HCT116 (cell line): ENCODE data around the gene TSPO.

ENCODE experiments used
- CEBPB ChIP-seq: IDR thresholded peaks from 2 replicates; pipeline ENCODE4 v1.6.1; 2012; ENCODE audit warnings: low read depth
- JUND ChIP-seq: IDR thresholded peaks from 2 replicates; pipeline ENCODE4 v1.6.1; 2012
- POLR2A ChIP-seq: IDR thresholded peaks from 2 replicates; pipeline ENCODE4 v1.7.0; 2011; ENCODE audit warnings: borderline replicate concordance; ENCODE audit not compliant: insufficient read depth, insufficient read length; ENCODE audit errors: extremely low read depth
- SRF ChIP-seq: IDR thresholded peaks from 2 replicates; pipeline ENCODE4 v1.6.1; 2012; ENCODE audit warnings: low read depth
- TF ChIP-seq, protein P1 (sequence below), 3 experiments: fragments of 200-600 bp in 1 of 3; sonication (generic) in 1 of 3; IDR thresholded peaks in 2 of 3; conservative IDR thresholded peaks in 1 of 3; 2 replicates each; pipeline ENCODE4 v1.5.1; 2012 to 2017; ENCODE audit warnings: low read depth in 2 of 3, low read length in 2 of 3, antibody characterized with exemption in 1 of 3, borderline replicate concordance in 1 of 3, control low read depth in 1 of 3, mild to moderate bottlenecking in 1 of 3, mixed read lengths in 1 of 3, mixed run types in 1 of 3, moderate library complexity in 1 of 3; ENCODE audit not compliant: insufficient read depth in 1 of 3

DNA sequence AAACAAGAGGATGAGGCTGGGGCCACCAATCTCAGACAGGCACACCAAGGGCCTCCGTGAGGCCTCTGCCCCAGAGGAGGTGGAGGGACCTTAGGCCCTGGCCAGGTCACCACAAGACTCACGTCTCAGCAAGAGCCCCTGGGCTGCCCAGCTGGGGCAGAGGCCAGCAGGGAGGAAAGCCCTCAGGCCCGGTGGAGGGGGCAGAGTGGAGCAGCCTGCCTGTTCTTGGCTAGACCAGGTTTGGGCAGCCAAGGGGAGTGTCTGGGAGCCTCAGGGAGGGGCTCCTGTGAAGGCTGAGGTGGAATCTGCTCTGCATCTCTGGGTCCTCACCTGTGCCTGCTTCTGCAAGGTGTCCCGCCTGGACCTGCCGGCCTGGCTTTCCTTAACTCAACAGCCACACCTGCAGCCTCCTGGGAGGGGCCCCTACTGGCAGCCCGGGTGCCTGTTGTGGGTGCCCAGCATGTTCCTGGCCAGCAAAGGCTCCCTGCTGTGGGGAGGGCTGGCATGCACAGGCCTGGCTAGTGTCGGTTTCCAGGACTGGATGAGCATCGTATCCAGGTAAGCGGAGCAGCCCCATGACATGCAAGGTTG is 23.7 kb downstream of the TSPO start:
- TF ChIP-seq POLR2A, result no peak
- TF ChIP-seq, protein P1, sequence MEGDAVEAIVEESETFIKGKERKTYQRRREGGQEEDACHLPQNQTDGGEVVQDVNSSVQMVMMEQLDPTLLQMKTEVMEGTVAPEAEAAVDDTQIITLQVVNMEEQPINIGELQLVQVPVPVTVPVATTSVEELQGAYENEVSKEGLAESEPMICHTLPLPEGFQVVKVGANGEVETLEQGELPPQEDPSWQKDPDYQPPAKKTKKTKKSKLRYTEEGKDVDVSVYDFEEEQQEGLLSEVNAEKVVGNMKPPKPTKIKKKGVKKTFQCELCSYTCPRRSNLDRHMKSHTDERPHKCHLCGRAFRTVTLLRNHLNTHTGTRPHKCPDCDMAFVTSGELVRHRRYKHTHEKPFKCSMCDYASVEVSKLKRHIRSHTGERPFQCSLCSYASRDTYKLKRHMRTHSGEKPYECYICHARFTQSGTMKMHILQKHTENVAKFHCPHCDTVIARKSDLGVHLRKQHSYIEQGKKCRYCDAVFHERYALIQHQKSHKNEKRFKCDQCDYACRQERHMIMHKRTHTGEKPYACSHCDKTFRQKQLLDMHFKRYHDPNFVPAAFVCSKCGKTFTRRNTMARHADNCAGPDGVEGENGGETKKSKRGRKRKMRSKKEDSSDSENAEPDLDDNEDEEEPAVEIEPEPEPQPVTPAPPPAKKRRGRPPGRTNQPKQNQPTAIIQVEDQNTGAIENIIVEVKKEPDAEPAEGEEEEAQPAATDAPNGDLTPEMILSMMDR (IDR thresholded peaks at IDR 0.05 in 2 of 3, conservative IDR thresholded peaks at IDR 0.05 in 1 of 3; ENCODE audit: borderline replicate concordance in 1 of 3, insufficient read depth in 1 of 3, low read depth in 2 of 3, low read length in 2 of 3), result no peak
- TF ChIP-seq CEBPB, result no peak
- TF ChIP-seq JUND, result no peak
- no peak for TF ChIP-seq SRF
